Smooth muscle cell (in vitro differentiated cells): Measurements from ENCODE around the gene NDUFAF3. TPM values are rescaled to one million over a fixed set of nuclear protein-coding genes. Genes with fewer than 3 reads are reported as not detected.

Experiments used
- DNase-seq: peaks from one replicate; lab custom pipeline; 2025; ENCODE audit not compliant: unreplicated experiment; lab: John Stamatoyannopoulos, UW
- H2AFZ ChIP-seq: fragments of 200-600 bp; sonication (generic); 2 replicates; pipeline ENCODE4 v1.6.0; 2016; ENCODE audit warnings: antibody characterized with exemption, low read depth, mild to moderate bottlenecking
- H3F3A ChIP-seq: fragments of 200-600 bp; sonication (generic); 2 replicates; pipeline ENCODE4 v1.6.0; 2017; ENCODE audit warnings: antibody characterized with exemption, low read depth
- H3K27ac ChIP-seq: fragments of 200-600 bp; sonication (generic); 2 replicates; pipeline ENCODE4 v1.5.1; 2016; ENCODE audit warnings: low read depth, mild to moderate bottlenecking
- H3K27me3 ChIP-seq: fragments of 200-600 bp; sonication (generic); 2 replicates; pipeline ENCODE4 v1.6.1; 2016; ENCODE audit warnings: low read depth, mild to moderate bottlenecking
- H3K36me3 ChIP-seq: fragments of 200-600 bp; sonication (generic); 2 replicates; pipeline ENCODE4 v1.5.1; 2016; ENCODE audit warnings: low read depth
- H3K4me1 ChIP-seq: fragments of 200-600 bp; sonication (generic); 2 replicates; pipeline ENCODE4 v1.5.1; 2016; ENCODE audit warnings: low read depth
- H3K4me2 ChIP-seq: fragments of 200-600 bp; sonication (generic); 2 replicates; pipeline ENCODE4 v1.6.0; 2016; ENCODE audit warnings: mild to moderate bottlenecking
- H3K4me3 ChIP-seq: fragments of 200-600 bp; sonication (generic); 2 replicates; pipeline ENCODE4 v1.5.1; 2016; ENCODE audit warnings: mild to moderate bottlenecking
- H3K79me2 ChIP-seq: fragments of 200-600 bp; sonication (generic); 2 replicates; pipeline ENCODE4 v1.6.0; 2016; ENCODE audit warnings: low read depth, mild to moderate bottlenecking
- H3K9ac ChIP-seq: fragments of 200-600 bp; sonication (generic); 2 replicates; pipeline ENCODE4 v1.6.0; 2016; ENCODE audit warnings: low read depth
- H3K9me3 ChIP-seq: fragments of 200-600 bp; sonication (generic); replicated peaks from 2 replicates; pipeline ENCODE4 v1.5.1; 2016; ENCODE audit warnings: low read depth
- H4K20me1 ChIP-seq: fragments of 200-600 bp; sonication (generic); 2 replicates; pipeline ENCODE4 v1.6.0; 2016; ENCODE audit warnings: low read depth
- CTCF ChIP-seq: fragments of 200-600 bp; sonication (generic); IDR thresholded peaks from 2 replicates; pipeline ENCODE4 v1.5.1; 2017; ENCODE audit warnings: borderline replicate concordance, mild to moderate bottlenecking, antibody characterized with exemption; ENCODE audit not compliant: insufficient read depth, poor library complexity, severe bottlenecking
- WGBS: methylation state at CpG from one replicate; pipeline ENCODE4 v1.1.7; 2016; ENCODE audit warnings: low lambda C conversion rate; 5-methylcytosine and 5-hydroxymethylcytosine counted together
- polyA plus RNA-seq: library from polyadenylated mRNA; unstranded; fragments of >200 nt; fragmentation: Nextera tagmentation; extraction: Ambion mirVana; gene quantifications from 2 replicates; pipeline ENCODE4 v1.2.1, GENCODE V29; 2016
- total RNA-seq: library from RNA; depleted of rRNA; stranded (reverse); fragments of >200 nt; gene quantifications from 2 replicates; pipeline ENCODE4 v1.2.3, GENCODE V29; 2014

The NDUFAF3 gene
- total and polyA plus RNA-seq, 2 experiments from 2014 or later, result 124 to 175 TPM

- no peak overlapping the region for H3K9ac ChIP-seq
- no peak for TF ChIP-seq CTCF
- H2AFZ ChIP-seq, result no peak overlapping the region
- no peaks in the 10 kb centered on the region for H3K36me3 ChIP-seq
- H3K27me3 ChIP-seq, result no peaks in the 10 kb centered on the region
- peaks cover 59% of the 10 kb centered on the region for H3K79me2 ChIP-seq
- H4K20me1 ChIP-seq, result peaks cover 65% of the 10 kb centered on the region
- 90% methylated on average over 3 of the region's 3 CpGs for WGBS
- DNase-seq, result no peak
- no peaks in the 10 kb centered on the region for H3K9me3 ChIP-seq
- H3K4me3 ChIP-seq, result no peak overlapping the region
- H3K27ac ChIP-seq, result no peak overlapping the region
- H3K4me1 ChIP-seq, result peaks cover 12% of the 10 kb centered on the region
- no peak overlapping the region for H3K4me2 ChIP-seq
- H3F3A ChIP-seq, result peaks cover 4% of the 10 kb centered on the region
Observed at GRCh38 chr3:49009396-49009795, 12.5 kb upstream of the NDUFAF3 start.

GRCh38 chr3:49012441-49013017 lies 9.4 kb upstream of the NDUFAF3 start:
- no peak overlapping the region for H3K4me3 ChIP-seq
- no peak overlapping the region for H3K9ac ChIP-seq
- peaks cover 76% of the 10 kb centered on the region for H4K20me1 ChIP-seq
- H3K4me1 ChIP-seq, result peaks cover 12% of the 10 kb centered on the region
- H3K36me3 ChIP-seq, result no peaks in the 10 kb centered on the region
- H3K4me2 ChIP-seq, result no peak overlapping the region
- DNase-seq, result no peak
- H3K27ac ChIP-seq, result no peak overlapping the region
- no peaks in the 10 kb centered on the region for H3K27me3 ChIP-seq
- WGBS, result 93% methylated on average over 17 of the region's 17 CpGs
- H3K9me3 ChIP-seq, result no peaks in the 10 kb centered on the region
- TF ChIP-seq CTCF, result no peak
- no peak overlapping the region for H2AFZ ChIP-seq
- H3K79me2 ChIP-seq, result peaks cover 58% of the 10 kb centered on the region
- H3F3A ChIP-seq, result peaks cover 14% of the 10 kb centered on the region

GRCh38 chr3:49013113-49013737 lies 8.7 kb upstream of the NDUFAF3 start:
- Histone ChIP-seq H3K79me2 (peaks cover 51% of the 10 kb centered on the region), H3K27ac (no peak overlapping the region), H3K36me3 (no peaks in the 10 kb centered on the region), H3K4me1 (peaks cover 10% of the 10 kb centered on the region), H2AFZ (no peak overlapping the region), H3K4me3 (no peak overlapping the region), H3K27me3 (no peaks in the 10 kb centered on the region), H3K9ac (no peak overlapping the region), H3K9me3 (no peaks in the 10 kb centered on the region), H3K4me2 (no peak overlapping the region), H3F3A (peaks cover 13% of the 10 kb centered on the region), H4K20me1 (peaks cover 72% of the 10 kb centered on the region)
- WGBS, result 97% methylated on average over 18 of the region's 19 CpGs
- TF ChIP-seq CTCF, result no peak
- DNase-seq, result no peak
